K562 (cell line): Measurements from ENCODE around the gene ZSCAN5C. TPM values are rescaled to one million over a fixed set of nuclear protein-coding genes. Genes with fewer than 3 reads are reported as not detected.

Experiments
- ATAC-seq: fragments of 200-7000 bp; cut with Tn5 transposase; 3 replicates; pipeline ENCODE4 v1.9.1; 2020; ENCODE audit warnings: moderate library complexity
- BruUV-seq: library from RNA; stranded (reverse); fragments of 400-500 nt; replicated peaks from 2 replicates; lab custom pipeline; 2021; lab: Mats Ljungman, UMichigan
- CTCF ChIA-PET: fragments of 300-600 bp; formaldehyde crosslinking; extraction: SDS; loops from one replicate; lab custom pipeline; 2021; ENCODE audit warnings: low intra/inter-chr PET ratio; lab: Yijun Ruan, JAX
- POLR2A ChIA-PET: fragments of 300-600, 350-650 bp; sonication (Branson Sonifier 250); formaldehyde crosslinking; extraction: SDS; loops from one replicate; lab custom pipeline; 2021; ENCODE audit warnings: antibody characterized with exemption, inconsistent platforms; lab: Yijun Ruan, JAX
- DNase-seq, 4 experiments: peaks; one replicate each; pipeline versions ENCODE4 v3.0.0 to v3.0.0-alpha.2; 2011 to 2018; ENCODE audit warnings: low spot score in 3 of 4, mixed read lengths in 3 of 4; ENCODE audit errors: extremely low read depth in 1 of 4
- FAIRE-seq: peaks from 2 replicates; lab custom pipeline; 2011; peaks lifted over from hg19 to GRCh38; lab: Jason Lieb, UNC
- H2AFZ ChIP-seq: 2 replicates; pipeline ENCODE4 v1.6.0; 2011; ENCODE audit warnings: low read depth, low read length, control low read depth, inconsistent platforms
- H3K27ac ChIP-seq: fragments of 200-600 bp; 3 replicates; pipeline ENCODE4 v1.8.0; 2011; ENCODE audit warnings: low read depth, mild to moderate bottlenecking, control low read depth, inconsistent platforms, low read length, moderate library complexity, mixed read lengths; ENCODE audit errors: extremely low read depth
- H3K27me3 ChIP-seq, 2 experiments: fragments of 300-600 bp in 1 of 2; 2 replicates in 1 of 2; 3 replicates in 1 of 2; pipeline versions ENCODE4 v1.6.0 to v1.8.0; 2011; ENCODE audit warnings: inconsistent platforms in 2 of 2, low read length in 2 of 2, mild to moderate bottlenecking in 1 of 2, mixed read lengths in 1 of 2, moderate library complexity in 1 of 2; ENCODE audit not compliant: control insufficient read depth in 2 of 2, insufficient read depth in 2 of 2
- H3K36me3 ChIP-seq: fragments of 300-600 bp; 3 replicates; pipeline ENCODE4 v1.8.0; 2011; ENCODE audit warnings: mild to moderate bottlenecking, low read length, inconsistent platforms; ENCODE audit not compliant: control insufficient read depth, insufficient read depth
- H3K4me1 ChIP-seq, 2 experiments: fragments of 200-600 bp in 1 of 2; replicated peaks in 1 of 2; 2 replicates in 1 of 2; 3 replicates in 1 of 2; pipeline versions ENCODE4 v1.5.1 to v1.8.0; 2011; ENCODE audit warnings: inconsistent platforms in 2 of 2, low read length in 2 of 2, mild to moderate bottlenecking in 1 of 2, mixed read lengths in 1 of 2, moderate library complexity in 1 of 2; ENCODE audit not compliant: control insufficient read depth in 2 of 2, insufficient read depth in 2 of 2
- H3K4me2 ChIP-seq: 2 replicates; pipeline ENCODE4 v1.6.1; 2011; ENCODE audit warnings: low read length, control low read depth, inconsistent platforms, mixed read lengths; ENCODE audit not compliant: insufficient read depth
- H3K4me3 ChIP-seq: fragments of 200-600 bp; sonication (generic), shearing (Covaris generic); 2 replicates; pipeline ENCODE4 v1.5.1; 2016; ENCODE audit warnings: control low read depth, inconsistent platforms
- H3K79me2 ChIP-seq: fragments of 200-600 bp; 3 replicates; pipeline ENCODE4 v1.8.0; 2011; ENCODE audit warnings: low read length, inconsistent platforms; ENCODE audit not compliant: control insufficient read depth, insufficient read depth
- H3K9ac ChIP-seq, 2 experiments: 2 replicates each; pipeline versions ENCODE4 v1.6.0 to v1.6.1; 2011; ENCODE audit warnings: low read depth in 2 of 2, low read length in 2 of 2, control low read depth in 1 of 2, inconsistent platforms in 1 of 2, mild to moderate bottlenecking in 1 of 2, mixed read lengths in 1 of 2; ENCODE audit not compliant: insufficient read depth in 1 of 2
- H3K9me1 ChIP-seq: one replicate; pipeline ENCODE4 v1.6.0; 2011; ENCODE audit warnings: inconsistent platforms, mild to moderate bottlenecking, low read length, moderate library complexity; ENCODE audit not compliant: control insufficient read depth, insufficient read depth
- H3K9me3 ChIP-seq: replicated peaks from 2 replicates; pipeline ENCODE4 v1.5.1; 2011; ENCODE audit warnings: low read depth, low read length, inconsistent platforms; ENCODE audit not compliant: control insufficient read depth, insufficient read depth
- H4K20me1 ChIP-seq: replicated peaks from 2 replicates; pipeline ENCODE4 v1.6.1; 2011; ENCODE audit warnings: low read length, inconsistent platforms, mixed read lengths; ENCODE audit not compliant: control insufficient read depth, insufficient read depth
- MAFG ChIP-seq: fragments of 450-650 bp; conservative IDR thresholded peaks from 2 replicates; pipeline ENCODE4 v1.6.1; 2016; ENCODE audit warnings: missing genetic modification characterization, missing compliant biosample characterization
- NFIC ChIP-seq: fragments of 450-650 bp; IDR thresholded peaks from 2 replicates; pipeline ENCODE4 v1.6.1; 2017; ENCODE audit warnings: mild to moderate bottlenecking, inconsistent platforms
- NR2F6 ChIP-seq: fragments of 450-650 bp; formaldehyde crosslinking; IDR thresholded peaks from 2 replicates; pipeline ENCODE4 v1.4.0; 2020; ENCODE audit warnings: mild to moderate bottlenecking
- SMARCA4 ChIP-seq: fragments of 450-650 bp; IDR thresholded peaks from 2 replicates; pipeline ENCODE4 v1.6.1; 2016
- ZNF717 ChIP-seq: fragments of 250-450 bp; sonication (Bioruptor Pico); IDR thresholded peaks from 2 replicates; pipeline ENCODE4 v1.5.0; 2021
- WGBS: fragments of 100-300 bp; shearing (Covaris generic); methylation state at CpG from one replicate; pipeline ENCODE4 v1.1.6; 2016; ENCODE audit warnings: low coverage, mixed read lengths; ENCODE audit not compliant: insufficient coverage; ENCODE audit errors: missing lambda C conversion rate; 5-methylcytosine and 5-hydroxymethylcytosine counted together
- in situ Hi-C: fragments of 300-500 bp; cut with MboI; formaldehyde crosslinking; loops from 4 replicates; pipeline ENCODE4 v1.15.0; 2018; ENCODE audit warnings: inconsistent platforms, mixed read lengths
- intact Hi-C: fragments of 100-400 bp; cut with micrococcal nuclease; formaldehyde crosslinking; loops from 2 replicates; pipeline ENCODE4 v1.14.2; 2022
- polyA plus RNA-seq, 8 experiments: library from polyadenylated mRNA; depleted of rRNA in 4 of 8; stranded (reverse) in 5 of 8; unstranded in 3 of 8; fragments of >200 nt; fragmentation: Nextera tagmentation in 2 of 8; fragmentation: Illumina TruSeq in 1 of 8; extraction: Ambion mirVana in 2 of 8; extraction: Trizol in 1 of 8; gene quantifications; 2 replicates each; pipeline versions ENCODE4 v1.2.1 to v1.2.3, GENCODE V29; 2011 to 2014; ENCODE audit warnings: inconsistent platforms in 1 of 8, missing spikeins in 1 of 8
- total RNA-seq, 7 experiments: library from RNA; depleted of rRNA in 6 of 7; stranded (reverse); fragments of >200 nt in 6 of 7; fragmentation: Illumina TruSeq in 2 of 7; extraction: Trizol in 2 of 7; gene quantifications; 2 replicates each; pipeline versions ENCODE4 v1.2.1 to v1.2.3, GENCODE V29; 2011 to 2021; ENCODE audit warnings: low replicate concordance in 1 of 7
- TF ChIP-seq, protein P1 (sequence below), 3 experiments: IDR thresholded peaks in 2 of 3; conservative IDR thresholded peaks in 1 of 3; 2 replicates each; pipeline ENCODE4 v1.5.1; 2011 to 2012; ENCODE audit warnings: low read length in 3 of 3, mild to moderate bottlenecking in 3 of 3, control low read depth in 2 of 3, improper control_type of control experiment in 1 of 3, inconsistent platforms in 1 of 3, low read depth in 1 of 3, mixed read lengths in 1 of 3, moderate library complexity in 1 of 3; ENCODE audit not compliant: insufficient read depth in 2 of 3
- TF ChIP-seq, protein P2 (sequence below), 2 experiments: IDR thresholded peaks in 1 of 2; conservative IDR thresholded peaks in 1 of 2; 2 replicates each; pipeline ENCODE4 v1.6.1; 2016; ENCODE audit warnings: low read depth in 2 of 2, mild to moderate bottlenecking in 1 of 2, missing compliant biosample characterization in 1 of 2, missing genetic modification characterization in 1 of 2, moderate library complexity in 1 of 2

ZSCAN5C gene
- total and polyA plus RNA-seq, 9 of the 15 experiments (the other 6 are each of a cell fraction or from before 2014, with no cell fraction given) = 0.07 TPM; not detected in 8

DNA sequence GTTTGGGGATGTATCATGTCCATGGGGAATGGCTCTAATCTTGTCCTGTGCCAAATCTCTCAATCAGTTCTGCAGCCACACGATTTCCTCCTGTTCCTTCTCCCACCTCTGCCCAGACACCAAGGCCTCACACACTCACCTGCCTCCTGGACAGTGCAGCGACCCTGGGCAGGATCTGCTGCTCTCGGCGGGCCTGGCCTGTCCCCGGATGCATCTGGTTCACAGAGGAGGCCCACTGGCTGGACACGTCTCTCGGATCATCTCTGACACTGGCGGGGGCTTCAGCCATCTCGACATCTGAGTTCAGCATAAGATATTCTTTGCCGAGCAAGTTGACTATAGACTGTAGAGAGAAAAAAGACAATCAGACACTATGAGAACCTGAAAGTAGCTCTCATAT lies 10.4 kb upstream of the ZSCAN5C start:
- POLR2A ChIA-PET = interaction anchor here (0.9 kb wide), 1 partner anchor 10 kb away, joined by 4 read pairs; no protein-coding TSS in a partner anchor
- TF ChIP-seq ZNF717 = no peak
- TF ChIP-seq, protein P1, sequence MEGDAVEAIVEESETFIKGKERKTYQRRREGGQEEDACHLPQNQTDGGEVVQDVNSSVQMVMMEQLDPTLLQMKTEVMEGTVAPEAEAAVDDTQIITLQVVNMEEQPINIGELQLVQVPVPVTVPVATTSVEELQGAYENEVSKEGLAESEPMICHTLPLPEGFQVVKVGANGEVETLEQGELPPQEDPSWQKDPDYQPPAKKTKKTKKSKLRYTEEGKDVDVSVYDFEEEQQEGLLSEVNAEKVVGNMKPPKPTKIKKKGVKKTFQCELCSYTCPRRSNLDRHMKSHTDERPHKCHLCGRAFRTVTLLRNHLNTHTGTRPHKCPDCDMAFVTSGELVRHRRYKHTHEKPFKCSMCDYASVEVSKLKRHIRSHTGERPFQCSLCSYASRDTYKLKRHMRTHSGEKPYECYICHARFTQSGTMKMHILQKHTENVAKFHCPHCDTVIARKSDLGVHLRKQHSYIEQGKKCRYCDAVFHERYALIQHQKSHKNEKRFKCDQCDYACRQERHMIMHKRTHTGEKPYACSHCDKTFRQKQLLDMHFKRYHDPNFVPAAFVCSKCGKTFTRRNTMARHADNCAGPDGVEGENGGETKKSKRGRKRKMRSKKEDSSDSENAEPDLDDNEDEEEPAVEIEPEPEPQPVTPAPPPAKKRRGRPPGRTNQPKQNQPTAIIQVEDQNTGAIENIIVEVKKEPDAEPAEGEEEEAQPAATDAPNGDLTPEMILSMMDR (IDR thresholded peaks at IDR 0.05 in 2 of 3, conservative IDR thresholded peaks at IDR 0.05 in 1 of 3; ENCODE audit: insufficient read depth in 2 of 3, low read depth in 1 of 3, low read length in 3 of 3) = no peak
- TF ChIP-seq, protein P2, sequence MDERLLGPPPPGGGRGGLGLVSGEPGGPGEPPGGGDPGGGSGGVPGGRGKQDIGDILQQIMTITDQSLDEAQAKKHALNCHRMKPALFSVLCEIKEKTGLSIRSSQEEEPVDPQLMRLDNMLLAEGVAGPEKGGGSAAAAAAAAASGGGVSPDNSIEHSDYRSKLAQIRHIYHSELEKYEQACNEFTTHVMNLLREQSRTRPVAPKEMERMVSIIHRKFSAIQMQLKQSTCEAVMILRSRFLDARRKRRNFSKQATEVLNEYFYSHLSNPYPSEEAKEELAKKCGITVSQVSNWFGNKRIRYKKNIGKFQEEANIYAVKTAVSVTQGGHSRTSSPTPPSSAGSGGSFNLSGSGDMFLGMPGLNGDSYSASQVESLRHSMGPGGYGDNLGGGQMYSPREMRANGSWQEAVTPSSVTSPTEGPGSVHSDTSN (CRISPR knock-in tag; IDR thresholded peaks at IDR 0.05; ENCODE audit: low read depth) = no peak
- TF ChIP-seq, protein P2 (tag; conservative IDR thresholded peaks at IDR 0.05; ENCODE audit: low read depth) = no peak
- TF ChIP-seq SMARCA4 = no peak
- no peak for TF ChIP-seq MAFG (tag)
- TF ChIP-seq NR2F6 (CRISPR knock-in tag) = no peak
- no peak for TF ChIP-seq NFIC
- Histone ChIP-seq H3K4me2 (no peak overlapping the region), H3K27me3 (no peaks in the 10 kb centered on the region; a peak in 2 of 5 replicates), H3K4me3 (no peak overlapping the region), H3K9ac (no peak overlapping the region), H3K9me3 (no peaks in the 10 kb centered on the region), H2AFZ (no peak overlapping the region), H3K36me3 (no peaks in the 10 kb centered on the region), H3K4me1 (peaks cover 3 to 5% of the 10 kb centered on the region in 2 experiments; a peak in 4 of 5 replicates), H3K79me2 (no peaks in the 10 kb centered on the region), H3K27ac (no peak overlapping the region), H4K20me1 (no peaks in the 10 kb centered on the region), H3K9me1 (no peaks in the 10 kb centered on the region)
- CTCF ChIA-PET = no interaction called here
- BruUV-seq = no TSS peak
- ATAC-seq (no peak), DNase-seq (no peak), FAIRE-seq (no peak)
- intact Hi-C loops (no loop called here), in situ Hi-C loops (no loop called here)
- WGBS = 46% methylated on average over 10 of the region's 10 CpGs
